CD4-positive, alpha-beta T cell treated with Interleukin-12 subunit alpha and Interleukin-12 subunit beta, for 1 hour (primary cell): ENCODE data around the gene WLS.
"Not testable (repeated sequence)": the region's sequence is repeated elsewhere in the genome, so short reads cannot be mapped to it uniquely, and the experiment has no call there.

Experiments used
- DNase-seq: peaks from one replicate; pipeline ENCODE4 v3.0.0-alpha.2; 2020

The WLS gene

DNA sequence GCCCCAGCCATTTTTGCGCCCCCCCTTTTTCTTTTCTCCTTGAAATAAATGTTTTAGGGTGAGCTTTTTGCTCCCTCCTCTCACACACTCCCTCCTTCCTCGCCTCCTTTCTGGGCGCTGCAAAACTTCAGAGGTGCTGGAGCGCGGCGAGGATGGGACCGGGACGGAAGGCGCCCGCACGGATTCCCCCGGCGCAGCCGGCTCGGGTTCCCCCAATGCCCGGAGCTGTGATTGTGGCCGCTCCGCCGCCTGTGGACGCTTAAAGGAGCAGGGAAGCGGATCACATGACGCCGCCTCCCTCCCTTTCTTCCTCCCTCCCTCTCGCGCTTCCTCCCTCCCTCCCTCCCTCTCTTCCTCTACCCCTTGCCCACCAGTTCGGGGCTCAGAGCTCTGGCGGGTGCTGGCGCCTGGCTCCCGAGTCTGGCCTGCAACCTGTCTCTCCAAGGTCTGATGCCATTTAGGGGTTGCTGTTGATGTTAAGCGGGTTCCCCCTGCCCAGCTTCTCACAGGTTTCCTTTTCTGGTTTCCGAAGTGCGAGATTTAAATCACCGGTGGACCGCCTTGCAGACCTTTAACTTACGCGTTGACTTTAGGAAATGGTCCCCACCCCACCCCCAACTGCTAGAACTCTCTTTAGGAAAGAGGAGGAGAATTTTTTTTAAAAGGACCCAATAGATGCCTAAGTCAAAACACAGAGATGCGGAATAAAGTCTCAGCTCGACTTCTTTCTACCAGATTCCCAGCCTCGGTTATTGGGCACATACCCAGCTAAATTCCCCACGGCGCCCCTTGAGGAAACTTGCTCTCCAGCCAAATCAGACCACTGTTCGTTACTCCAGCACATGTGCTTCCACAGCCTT is at the start of gene WLS:
Gene WLS (minus strand): TSS at position 235 of the 860 bp plus-strand sequence. CDS start 224 bp downstream, at position 11.
- no peak for DNase-seq

DNA sequence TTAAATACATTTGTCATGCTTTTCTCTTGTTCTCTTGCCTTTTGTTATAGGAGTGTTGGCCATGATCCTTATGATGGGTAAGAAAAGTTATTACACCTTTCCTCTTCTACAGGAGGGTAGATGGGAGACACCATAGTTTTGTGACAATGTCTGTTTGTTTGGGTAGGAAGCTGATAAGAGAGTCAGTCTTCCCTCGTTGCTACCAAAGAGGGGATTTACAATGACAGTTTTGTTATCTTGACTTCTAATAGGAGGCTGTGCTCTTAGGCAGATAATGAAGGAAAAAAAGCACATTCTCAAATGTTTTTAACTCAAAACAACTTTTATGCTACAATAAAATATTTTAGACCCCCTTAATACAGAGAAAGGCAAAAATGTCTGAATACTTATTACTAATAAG is 48.0 kb upstream of the WLS start:
- DNase-seq: no peak

DNA sequence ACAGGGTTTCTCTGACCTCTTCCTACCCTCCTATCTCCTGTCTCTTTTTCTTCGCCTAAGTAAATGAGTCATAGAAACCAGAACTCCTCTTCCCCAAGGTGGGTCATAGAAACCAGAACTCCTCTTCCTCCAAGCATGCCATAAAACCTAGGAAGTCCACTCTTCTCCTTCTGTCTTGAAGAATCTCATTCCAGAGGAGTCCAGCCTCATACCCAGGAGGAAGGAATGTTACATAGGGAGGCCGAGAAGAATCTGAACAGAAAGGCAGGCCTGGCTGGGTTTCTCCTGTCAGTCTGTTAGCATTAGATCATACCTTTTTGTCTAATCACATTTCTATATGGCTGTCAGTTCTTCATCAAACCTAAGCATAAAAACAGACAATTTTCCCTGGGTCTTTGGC is 47.5 kb upstream of the WLS start:
- no peak for DNase-seq

DNA sequence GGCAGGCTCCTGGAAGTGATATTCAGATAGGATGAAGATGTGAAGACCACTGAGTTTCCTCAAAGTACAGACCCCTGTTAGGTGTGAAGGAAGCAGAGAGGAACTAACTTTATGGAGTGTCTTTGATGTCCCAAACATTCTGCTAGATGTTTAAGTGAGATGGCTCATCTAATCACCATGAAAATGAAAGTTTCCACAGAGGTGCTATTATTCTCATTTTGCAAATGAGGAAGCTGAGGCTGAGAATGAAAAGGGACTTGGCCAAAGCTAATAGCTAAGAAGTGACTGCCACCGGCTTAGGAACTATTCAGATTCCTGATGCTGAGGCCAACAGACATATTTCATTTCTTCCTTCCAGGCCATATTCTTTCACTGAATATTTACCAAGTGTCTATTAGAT is 45.9 kb upstream of the WLS start:
- no peak for DNase-seq

DNA sequence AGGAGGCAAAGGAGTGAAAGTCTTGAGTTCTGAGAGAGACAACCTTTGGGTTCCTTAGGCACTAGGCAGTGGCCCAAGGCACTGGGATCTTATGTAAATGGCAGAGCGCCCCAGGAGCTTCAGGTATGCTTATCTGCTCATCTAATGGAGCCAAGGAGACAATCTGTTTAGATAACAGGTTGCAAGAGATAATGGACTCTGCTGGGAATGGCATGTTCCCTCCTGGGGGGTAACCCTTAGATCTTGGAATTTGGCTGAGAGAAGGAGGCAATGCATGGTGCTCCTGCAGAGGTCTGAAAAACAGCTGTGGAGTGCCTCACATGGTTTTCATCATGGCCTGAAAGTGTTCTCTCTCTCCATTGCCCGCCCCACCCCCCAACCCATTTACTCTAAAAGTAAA is 44.1 kb upstream of the WLS start:
- DNase-seq: no peak

DNA sequence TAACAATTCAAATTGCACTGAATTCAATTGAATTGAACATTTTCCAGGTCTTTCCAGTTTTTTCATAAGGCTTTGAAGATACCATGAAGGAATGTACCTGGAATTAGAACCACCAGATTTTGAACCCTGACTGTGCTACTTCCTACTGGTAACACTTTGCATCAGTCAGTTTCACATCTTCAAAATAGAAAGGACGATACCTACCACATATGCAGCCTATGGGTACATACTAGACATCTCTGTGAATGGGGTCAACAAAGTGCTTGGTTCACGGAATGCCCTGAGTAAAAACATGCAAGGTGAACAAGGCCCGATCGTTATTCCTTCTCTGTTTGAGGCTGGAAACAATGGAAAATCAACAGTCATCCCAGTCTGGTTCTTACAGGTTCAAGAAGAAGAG is 41.2 kb upstream of the WLS start:
- no peak for DNase-seq

DNA sequence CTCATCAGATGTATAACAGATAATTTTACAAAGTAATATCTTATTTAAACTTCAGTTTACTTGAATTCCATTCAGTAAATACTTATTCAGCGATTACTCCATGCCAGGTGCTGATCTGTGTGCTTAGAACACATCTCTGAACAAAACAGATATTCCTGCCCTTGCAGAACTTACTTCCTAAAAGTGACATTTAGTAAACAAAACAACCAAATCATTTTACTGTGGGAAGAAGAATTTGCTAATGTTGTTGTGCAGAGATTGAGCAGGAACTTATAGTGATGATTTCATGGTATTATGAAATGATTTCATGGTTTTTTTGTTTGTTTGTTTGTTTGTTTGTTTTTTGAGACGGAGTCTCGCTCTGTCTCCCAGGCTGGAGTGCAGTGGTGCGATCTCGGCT is 39.3 kb upstream of the WLS start:
- no peak for DNase-seq

DNA sequence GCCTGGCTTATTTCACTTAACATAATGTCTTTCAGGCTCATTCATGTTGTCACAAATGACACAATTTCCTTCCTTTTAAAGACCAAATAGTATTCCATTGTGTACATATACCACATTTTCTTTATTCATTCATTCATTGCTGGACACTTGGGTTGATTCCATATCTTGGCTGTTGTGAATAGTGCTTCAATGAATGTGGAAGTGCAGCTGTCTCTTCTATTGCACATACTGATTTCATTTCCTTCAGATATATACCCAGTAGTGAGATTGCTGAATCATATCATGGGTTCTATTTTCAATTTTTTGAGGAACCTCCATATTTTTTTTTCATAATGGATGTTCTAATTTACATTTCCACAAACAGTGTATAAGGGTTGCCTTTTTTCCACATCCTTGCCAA is 38.6 kb upstream of the WLS start:
- no peak for DNase-seq

DNA sequence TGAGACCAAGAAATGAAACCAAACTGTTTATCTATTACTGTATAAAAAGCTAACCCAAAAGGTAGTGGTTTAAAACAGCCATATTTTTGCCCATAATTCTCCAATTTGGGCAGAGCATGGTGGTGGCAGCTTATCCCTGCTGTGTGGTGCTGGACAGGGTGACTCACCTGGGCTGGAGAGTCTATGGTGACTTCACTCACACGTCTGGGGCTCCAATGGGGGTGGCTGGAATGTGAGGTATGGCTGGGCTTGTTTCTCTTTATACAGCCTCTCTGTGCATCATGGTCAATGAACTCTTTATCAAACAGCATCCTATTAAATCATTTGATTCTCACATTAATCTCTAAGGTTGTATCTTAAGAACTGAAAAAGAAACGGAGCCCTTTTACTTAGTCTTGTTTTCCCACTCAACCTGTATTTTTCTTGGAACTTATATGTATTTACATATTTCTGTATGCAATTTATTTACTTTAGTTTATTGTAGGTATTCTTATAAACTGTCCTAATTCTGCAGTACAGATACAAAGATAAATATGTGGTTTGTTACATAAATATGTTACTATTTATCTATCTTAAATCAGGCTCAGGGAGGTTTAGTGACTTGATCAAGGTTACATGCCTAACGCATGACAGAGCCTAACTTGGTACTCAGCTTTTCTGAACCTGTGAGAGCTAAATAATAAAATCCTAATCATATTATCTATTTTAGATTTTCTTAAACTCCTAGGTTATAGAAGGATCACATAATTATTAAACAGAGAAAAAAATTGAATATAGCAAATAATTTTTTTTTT is 37.5 kb upstream of the WLS start:
- DNase-seq: no peak

DNA sequence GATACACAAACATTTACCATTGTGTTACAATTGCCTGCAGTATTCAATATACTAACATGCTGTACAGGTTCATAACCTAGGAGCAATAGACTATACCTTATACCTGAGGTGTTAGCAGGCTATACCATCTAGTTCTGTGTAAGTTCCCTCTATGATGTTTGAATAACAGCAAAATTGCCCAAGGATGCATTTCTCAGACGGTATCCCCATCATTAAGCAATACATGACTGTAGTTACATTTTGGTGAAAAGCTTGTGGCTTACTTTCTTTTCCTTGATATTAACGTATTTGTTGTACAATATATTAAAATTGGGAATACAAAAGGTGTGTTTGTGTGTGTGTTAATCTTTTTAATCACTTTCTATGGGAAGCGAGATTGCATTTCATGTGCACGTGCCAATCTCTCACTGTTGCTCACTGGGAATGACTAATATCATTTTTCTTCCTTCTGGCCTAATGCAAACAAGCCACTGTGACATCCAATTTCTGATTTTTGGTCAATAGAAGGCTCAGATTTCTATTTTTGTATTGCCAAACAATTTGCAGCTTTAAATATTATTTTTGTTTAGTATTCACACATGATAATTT is 36.7 kb upstream of the WLS start:
- DNase-seq: no peak

DNA sequence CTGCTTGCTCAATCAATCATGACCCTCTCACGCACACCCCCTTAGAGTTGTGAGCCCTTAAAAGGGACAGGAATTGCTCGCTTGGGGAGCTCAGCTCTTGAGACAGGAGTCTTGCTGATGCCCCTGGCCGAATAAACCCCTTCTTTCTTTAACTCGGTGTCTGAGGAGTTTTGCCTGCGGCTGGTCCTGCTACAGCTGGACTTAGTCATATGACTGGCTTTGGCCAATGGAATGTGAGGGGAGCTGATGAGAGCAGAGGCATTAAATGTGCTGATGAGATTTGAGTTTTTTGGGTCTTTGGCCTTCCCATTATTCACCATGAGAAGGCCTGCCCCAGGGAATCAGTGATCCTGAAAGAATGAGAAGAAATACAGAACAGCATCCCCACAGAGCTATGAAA is 24.5 kb upstream of the WLS start:
- DNase-seq: not testable (repeated sequence)

DNA sequence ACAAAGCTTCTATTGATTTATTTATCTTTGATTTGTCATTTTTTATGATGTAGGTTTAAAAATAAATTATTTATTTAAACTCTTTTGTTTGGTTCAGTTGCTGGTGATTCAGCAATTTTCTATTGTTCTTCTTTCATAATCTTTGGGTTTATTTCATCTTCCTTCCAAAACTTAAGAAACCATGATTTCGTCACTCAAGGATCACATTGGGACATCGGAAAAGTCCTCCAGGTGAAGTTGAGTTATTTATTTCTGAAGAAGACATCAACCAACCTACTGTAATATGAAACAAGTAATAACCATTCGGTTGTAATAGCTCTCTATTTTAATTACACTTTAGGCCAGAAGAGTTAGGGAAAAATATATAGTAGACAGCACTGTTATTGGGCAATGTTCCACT is 23.0 kb upstream of the WLS start:
- no peak for DNase-seq

DNA sequence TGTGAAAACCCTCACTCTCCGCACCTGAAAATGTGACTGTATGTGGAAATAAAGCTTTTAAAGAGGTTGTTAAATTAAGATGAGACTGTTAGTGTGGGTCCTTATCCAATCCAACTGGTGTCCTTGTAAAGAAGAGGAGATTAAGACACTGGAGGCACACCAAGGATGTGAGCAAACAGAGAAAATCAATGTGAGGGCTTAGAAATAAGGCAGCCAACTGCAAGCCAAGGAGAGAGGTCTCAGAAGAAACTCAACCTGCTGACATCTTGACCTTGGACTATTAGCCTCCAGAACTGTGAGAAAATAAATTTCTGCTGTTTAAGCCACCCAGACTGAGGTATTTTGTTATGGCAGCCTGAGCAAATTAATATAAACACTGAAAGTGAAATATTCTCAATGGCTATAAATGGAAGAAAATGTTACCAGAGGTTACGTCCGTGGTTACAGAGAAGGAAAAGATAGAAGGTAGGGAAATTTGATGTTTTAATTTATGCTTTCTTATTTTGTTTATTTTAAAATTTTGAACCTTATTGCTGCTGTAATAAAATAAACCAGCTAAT is 22.4 kb upstream of the WLS start:
- DNase-seq: no peak

DNA sequence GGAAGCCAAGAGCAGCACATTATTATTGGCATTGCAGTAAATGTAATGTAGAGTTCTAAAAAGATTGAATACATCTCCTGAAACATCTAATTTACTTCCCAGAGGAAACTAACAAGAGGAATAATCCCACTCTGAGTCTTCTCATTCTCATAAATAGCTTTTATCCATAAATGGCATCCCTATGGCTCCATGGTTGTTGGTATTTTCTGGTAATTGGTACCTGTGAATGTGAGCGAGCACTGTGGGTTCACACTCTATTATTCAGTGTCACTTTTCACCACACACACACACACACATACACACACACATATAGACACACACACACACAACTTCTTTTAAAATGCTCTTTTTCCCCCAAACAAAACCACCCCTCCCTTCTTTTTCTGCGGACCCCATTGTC is 4.7 kb upstream of the WLS start:
- no peak for DNase-seq

DNA sequence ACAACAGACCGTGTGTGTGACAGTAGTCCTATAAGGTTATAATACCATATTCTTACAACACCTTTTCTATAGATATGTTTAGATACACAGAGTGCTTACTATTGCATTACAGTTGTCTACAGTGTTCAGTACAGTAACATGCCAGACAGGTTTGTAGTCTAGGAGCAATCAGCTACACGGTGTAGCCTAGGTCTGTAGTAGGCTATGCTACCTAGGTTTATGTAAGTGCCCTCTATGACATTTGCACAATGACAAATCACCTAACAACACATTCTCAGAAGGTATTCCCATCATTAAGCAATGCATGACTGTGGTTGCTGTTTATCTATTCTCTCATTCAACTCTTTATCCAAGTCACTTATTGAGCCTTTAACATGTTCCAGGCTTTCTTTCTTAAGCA is 1.8 kb upstream of the WLS start:
- DNase-seq: no peak

DNA sequence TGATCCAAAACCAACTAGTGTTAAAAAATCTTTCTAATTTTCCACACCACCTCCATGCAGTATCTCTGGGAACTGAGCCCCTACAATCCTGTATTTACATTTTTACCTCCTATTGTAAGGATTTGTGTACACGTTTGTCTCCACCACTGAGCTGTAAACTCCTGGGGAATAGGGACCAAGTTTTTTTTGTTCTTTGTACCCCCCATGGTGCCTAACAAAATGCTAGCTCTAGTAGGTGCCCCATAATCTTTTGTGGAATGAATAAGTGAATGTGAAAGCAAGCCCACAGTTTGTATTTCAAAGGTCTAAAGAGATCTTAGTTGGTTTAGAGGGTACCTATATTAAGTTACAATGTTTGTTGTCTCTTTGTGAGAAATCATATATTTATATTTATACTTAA is 879 bp upstream of the WLS start:
- DNase-seq: no peak

DNA sequence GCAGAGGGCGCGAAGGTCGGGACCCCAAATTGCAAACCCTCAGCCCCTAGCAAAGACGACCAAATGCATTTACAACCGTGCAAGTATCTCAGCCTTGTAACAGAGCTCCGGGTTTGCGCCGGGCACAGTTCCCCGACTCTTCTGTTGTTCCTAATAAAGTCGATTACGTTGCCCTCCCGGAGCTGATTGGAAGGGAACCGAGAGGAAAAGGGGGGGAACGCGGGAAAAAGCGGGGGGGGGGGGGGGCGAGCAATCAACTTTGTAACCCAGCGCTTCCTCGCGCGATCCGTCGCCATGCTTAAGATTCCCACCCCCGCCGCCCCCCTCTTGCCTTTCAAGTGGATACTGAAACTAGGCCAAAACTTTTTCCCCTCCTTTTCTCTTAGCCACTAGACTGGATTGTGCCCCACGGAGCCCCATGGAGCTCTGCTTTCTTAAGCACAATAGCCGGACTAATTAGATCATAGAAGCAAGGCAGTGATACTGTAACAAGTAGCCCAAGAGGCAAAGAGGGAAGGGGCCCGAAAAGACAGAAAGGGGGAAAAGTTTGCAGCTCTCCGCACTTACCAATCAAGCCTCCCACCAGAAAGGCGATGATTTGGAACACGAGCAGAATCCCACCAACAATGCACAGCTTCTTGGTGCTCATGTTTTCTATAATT is 565 bp downstream of the WLS start:
- DNase-seq: no peak

DNA sequence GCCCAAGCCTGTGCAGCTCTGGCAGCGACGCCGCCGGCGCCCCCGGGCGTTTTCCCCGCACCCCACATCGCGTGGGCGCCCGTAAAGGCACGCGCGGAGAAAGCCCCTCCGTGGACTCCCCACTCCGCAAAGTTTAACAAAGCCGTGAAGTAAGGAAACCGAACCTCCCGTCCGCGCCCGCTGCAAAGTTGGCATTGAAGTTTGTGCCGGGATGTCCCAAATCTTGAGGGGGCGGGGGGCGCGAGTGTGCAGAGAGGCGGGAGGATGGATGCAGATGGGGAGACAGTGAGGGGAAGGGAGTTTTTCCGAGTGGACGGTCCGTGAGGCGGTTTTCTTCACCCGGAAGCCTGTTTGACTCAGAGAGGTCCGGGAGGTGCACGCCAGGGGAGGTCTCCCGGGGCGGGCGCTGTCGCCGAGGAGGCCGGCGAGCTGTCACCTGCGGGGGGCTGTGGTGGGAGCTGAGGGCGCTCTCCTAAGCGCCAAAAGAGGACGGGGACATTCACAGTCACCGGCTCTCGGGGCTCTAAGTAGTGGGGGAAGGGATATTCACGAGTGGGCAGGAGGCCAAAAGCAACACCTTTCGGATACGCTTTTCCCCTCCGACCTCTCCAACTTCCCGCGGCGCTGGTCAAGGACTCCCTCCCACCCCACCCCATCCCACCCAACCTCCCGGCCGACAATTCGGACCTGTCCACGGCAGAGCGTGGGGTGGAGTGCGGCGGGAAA is 1.3 kb downstream of the WLS start:
- DNase-seq: no peak

DNA sequence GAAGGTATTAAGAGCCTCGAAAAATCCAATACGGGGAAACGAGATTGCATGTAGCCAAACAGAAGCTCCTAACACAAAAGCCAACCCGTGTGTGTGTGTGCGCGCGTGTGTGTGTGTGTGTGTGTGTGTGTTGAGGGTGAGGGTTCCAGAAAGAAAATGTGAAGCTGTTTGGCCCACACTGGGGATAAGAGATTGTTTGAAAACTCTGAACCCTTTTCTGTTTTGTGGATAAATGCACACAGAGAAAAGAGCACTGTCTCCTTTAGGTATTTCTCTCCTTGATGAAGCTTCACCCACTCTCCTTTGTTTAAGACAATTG is 1.9 kb downstream of the WLS start:
- no peak for DNase-seq

DNA sequence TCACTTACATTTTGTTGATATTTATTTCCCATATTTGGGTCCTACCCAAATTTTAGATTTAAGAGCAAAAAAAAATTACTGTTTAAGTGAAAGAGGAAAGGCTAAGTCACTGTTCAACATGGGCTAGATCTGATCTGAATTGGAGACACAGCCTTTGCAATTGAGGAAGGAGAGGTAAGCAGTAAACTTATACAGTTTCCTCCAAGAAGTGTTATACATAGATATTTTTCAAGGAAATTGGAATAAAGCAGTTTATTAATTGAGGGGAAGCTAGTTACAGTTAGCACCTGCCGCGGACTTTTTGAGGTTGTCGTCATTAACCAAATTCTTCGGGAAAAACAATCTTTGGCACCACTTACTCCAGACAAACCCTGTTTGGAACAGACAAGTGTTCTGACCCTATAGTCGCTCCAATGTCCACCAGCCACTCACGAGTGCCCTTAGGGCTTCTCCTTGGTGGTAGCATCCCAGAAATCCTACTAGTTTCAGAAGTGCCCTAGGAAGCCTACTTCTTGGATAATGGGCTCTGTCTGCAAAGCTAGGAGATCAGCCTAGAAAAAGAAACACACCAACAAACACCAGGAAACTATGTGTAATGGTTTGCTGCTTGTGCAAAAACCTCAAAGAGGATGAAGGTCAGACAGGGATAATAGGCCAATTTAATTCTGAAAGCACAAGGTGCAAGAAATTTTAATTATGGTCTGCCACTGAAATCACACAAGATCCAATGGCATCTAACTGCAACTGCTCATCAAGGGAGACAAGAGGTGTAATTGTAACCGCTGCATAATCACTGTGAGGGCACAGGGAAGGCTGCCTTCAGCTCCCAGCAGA is 2.5 kb downstream of the WLS start:
- no peak for DNase-seq

DNA sequence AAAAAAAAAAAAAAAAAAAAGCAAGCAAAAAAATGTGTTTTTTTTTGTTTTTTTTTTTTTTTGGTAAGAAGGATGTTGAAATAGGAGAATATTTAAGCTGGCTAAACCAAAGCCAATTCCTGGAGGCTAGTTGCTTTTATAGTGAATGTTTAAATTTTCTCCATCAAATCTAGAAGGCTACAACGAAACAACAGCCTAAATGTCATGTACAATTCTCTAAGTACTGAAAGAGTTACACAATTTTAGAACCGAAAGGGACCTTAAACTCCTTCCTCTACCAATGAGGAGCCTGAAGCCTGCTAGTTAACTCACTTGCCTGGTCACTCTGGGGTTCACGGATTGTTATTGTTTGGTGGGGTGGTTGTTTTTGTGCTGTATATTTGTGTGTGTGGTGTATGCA is 3.5 kb downstream of the WLS start:
- DNase-seq: no peak

DNA sequence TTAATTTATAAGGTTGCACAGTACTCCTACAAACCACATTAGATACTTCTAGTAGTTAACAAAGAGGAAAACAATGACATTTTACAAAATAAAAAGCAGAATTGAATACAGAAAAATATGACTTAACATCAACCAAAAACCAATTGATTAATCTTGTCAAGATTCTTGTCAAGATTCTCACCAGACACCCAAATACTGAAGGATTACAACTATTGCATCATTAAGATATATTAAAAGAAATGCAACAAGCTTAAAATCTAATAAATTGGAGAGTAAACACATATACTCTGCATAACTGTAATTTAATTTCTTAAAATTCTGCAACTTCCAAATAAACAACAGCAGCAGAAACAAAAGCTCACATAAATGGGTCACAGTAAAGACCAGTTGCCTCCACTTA is 4.7 kb downstream of the WLS start:
- DNase-seq: no peak
